Activated T-helper 2 cell treated with anti-CD3 and anti-CD28 coated beads, Interferon-gamma antibody, Interleukin-2, Interleukin-4, amounts not matched to agents 10 μg/mL and 5 μg/mL and 100 μg/mL, durations not matched to agents 14 hours and 24 hours and 36 hours (primary cell): ENCODE measurements around the gene MAP2K2. TPM values are rescaled to one million over a fixed set of nuclear protein-coding genes. Genes with fewer than 3 reads are reported as not detected.
A peak's percentile ranks its signal among the peaks of the same experiment; 100 is the strongest.

ENCODE experiments used
- DNase-seq: peaks from one replicate; pipeline ENCODE4 v3.0.0; 2021; ENCODE audit warnings: low spot score
- H3K27ac Mint-ChIP-seq: one replicate; pipeline ENCODE4 v1.8.0; 2021; ENCODE audit warnings: mixed read lengths
- H3K27me3 Mint-ChIP-seq: one replicate; pipeline ENCODE4 v1.8.0; 2021; ENCODE audit warnings: low read depth, mixed read lengths
- H3K36me3 Mint-ChIP-seq: one replicate; pipeline ENCODE4 v1.8.0; 2021; ENCODE audit warnings: low read depth, mixed read lengths
- H3K4me1 Mint-ChIP-seq: one replicate; pipeline ENCODE4 v1.8.0; 2021; ENCODE audit warnings: low read depth, mixed read lengths
- H3K4me3 Mint-ChIP-seq: one replicate; pipeline ENCODE4 v1.8.0; 2021; ENCODE audit warnings: low read depth, mild to moderate bottlenecking, moderate library complexity, mixed read lengths
- H3K9me3 Mint-ChIP-seq: one replicate; pipeline ENCODE4 v1.8.0; 2021; ENCODE audit warnings: mixed read lengths
- intact Hi-C: fragments of 100-400 bp; cut with micrococcal nuclease; formaldehyde crosslinking; loops from one replicate; pipeline ENCODE4 v1.15.1; 2023
- total RNA-seq: library from RNA; stranded (reverse); gene quantifications from 2 replicates; pipeline ENCODE4 v1.2.3, GENCODE V29; 2022

Gene MAP2K2
- total RNA-seq, 1 donor from 2014 or later, result 131 TPM

DNA sequence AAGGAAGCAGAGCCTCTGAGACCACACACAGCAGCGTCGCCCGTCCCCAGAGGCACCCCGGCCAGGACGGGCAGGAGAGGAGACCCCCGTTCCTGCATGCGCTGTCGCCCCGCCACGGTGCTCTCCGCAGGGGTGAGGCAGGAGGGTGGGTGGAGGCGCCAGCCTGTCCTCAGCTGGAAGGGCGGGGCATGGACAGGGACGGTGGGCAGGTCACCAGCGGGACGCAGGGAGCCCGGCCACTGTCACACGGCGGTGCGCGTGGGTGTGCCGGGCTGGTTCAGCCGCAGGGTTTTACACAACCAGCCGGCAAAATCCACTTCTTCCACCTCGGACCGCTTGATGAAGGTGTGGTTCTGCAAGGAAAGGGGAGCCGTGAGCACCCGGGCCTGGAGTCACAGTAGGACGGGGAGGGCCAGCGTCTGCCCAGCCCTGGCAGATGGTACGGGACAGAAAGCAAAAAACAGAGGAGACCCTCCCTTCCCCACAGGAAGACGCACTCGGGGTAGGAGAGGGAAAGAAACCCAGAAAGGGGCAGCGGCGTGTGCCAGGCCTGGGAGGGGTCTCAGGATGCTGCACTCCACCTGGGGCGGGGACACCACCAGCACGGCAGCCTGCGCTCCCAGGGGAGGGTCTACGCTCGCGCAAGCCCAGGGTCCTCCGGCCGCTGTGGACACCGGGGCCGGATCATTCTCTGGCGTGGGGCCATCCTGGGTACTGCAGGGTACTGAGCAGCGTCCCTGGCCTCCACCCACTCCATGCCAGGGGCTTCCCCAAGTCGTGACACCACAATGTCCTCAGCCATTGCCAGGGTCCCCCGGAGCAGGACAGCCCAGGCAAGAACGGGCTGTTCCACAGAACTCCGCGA lies 33.3 kb downstream of the MAP2K2 start:
- Mint-ChIP-seq H3K4me1 (peaks cover 27% of the 10 kb centered on the region), H3K36me3 (peaks cover 20% of the 10 kb centered on the region), H3K9me3 (no peaks in the 10 kb centered on the region), H3K4me3 (peak overlapping the region; percentile 81), H3K27ac (peak overlapping the region; percentile 94), H3K27me3 (no peaks in the 10 kb centered on the region)
- intact Hi-C loops, result no loop called here
- DNase-seq, result no peak

DNA sequence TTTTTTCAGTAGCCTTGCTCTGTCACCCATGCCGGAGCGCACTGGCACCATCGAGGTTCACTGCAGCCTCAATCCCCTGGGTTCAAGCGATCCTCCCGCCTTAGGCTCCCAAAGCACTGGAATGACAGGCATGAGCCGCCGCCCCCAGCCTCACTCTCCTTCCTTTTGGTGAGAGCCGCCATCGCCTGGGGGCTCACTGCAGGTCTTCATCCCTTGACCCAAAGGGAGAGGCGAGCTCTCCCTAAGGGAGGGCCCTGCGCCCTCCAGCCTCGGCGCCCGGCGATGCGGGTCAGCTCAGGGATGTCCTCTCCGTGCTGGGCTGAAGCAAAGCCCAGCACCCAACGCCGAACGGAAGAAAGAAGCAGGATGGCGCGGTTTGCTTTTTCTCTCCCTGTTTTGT lies 34.0 kb downstream of the MAP2K2 start:
- Mint-ChIP-seq H3K27ac (peak overlapping the region; percentile 94), H3K4me3 (peak overlapping the region; percentile 81), H3K36me3 (peaks cover 16% of the 10 kb centered on the region), H3K27me3 (no peaks in the 10 kb centered on the region), H3K9me3 (no peaks in the 10 kb centered on the region), H3K4me1 (peaks cover 27% of the 10 kb centered on the region)
- DNase-seq, result no peak
- intact Hi-C loops, result loop anchor here (1.0 to 5.0 kb wide), 3 partner anchors 15 to 32 kb away; partner anchors contain the start of genes MAP2K2 and ZBTB7A

DNA sequence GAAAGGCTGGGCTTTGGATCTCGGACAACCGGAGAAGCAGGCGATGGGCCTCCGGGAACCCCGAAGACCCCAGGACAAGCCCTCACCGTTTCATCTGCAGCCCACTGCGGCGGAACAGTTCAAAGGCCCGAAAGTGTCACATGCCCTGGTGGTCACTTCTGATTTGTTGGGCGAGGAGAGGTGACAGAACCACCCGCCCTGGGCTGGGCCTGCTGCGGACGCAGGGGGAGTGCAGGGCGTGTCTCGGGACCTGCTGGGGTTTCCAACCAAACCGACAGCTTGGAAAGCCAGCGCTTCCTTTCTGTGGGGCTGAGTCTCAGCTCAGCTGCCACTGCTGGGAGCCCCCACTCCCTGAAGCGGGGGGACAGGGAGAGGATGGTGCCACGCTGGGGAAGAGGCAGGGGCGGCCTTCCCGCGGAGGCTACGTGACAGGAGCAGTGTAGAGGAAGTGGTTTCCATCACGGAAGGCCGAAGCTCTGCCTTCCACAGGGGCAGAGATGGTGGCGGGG lies 34.5 kb downstream of the MAP2K2 start:
- H3K27ac Mint-ChIP-seq, result peak overlapping the region; percentile 94
- peaks cover 16% of the 10 kb centered on the region for H3K36me3 Mint-ChIP-seq
- peaks cover 27% of the 10 kb centered on the region for H3K4me1 Mint-ChIP-seq
- H3K4me3 Mint-ChIP-seq, result peak overlapping the region; percentile 81
- DNase-seq, result peak; percentile 72
- no peaks in the 10 kb centered on the region for H3K9me3 Mint-ChIP-seq
- intact Hi-C loops, result loop anchor here (1.0 to 5.0 kb wide), 3 partner anchors 15 to 33 kb away; partner anchors contain the start of genes MAP2K2 and ZBTB7A
- no peaks in the 10 kb centered on the region for H3K27me3 Mint-ChIP-seq

DNA sequence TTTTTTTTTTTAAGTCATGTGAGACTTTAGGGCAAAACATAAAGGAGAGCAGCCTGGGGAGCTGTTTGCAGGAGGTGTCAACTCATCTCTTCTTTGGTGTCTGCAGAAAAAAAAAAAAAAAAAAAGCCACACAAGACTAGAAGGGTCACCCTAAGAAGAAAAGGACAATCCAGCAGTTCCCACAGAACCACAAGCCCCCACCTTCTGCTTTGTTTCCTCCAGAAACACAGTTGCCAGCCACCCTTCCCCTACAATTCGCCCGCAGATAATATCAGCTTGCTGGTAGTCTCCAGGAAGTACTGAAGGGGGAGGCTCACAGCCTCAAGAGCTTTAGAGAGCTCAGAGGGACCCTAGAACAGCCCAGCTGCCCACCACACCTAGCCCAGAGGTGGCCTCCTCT lies 34.9 kb downstream of the MAP2K2 start:
- Mint-ChIP-seq H3K27ac (peak overlapping the region; percentile 94), H3K4me3 (peak overlapping the region; percentile 81), H3K9me3 (no peaks in the 10 kb centered on the region), H3K4me1 (peaks cover 29% of the 10 kb centered on the region), H3K27me3 (no peaks in the 10 kb centered on the region), H3K36me3 (peaks cover 16% of the 10 kb centered on the region)
- DNase-seq, result peak; percentile 77
- intact Hi-C loops, result loop anchor here (1.0 to 5.0 kb wide), 3 partner anchors 14 to 33 kb away; partner anchors contain the start of genes MAP2K2 and ZBTB7A

DNA sequence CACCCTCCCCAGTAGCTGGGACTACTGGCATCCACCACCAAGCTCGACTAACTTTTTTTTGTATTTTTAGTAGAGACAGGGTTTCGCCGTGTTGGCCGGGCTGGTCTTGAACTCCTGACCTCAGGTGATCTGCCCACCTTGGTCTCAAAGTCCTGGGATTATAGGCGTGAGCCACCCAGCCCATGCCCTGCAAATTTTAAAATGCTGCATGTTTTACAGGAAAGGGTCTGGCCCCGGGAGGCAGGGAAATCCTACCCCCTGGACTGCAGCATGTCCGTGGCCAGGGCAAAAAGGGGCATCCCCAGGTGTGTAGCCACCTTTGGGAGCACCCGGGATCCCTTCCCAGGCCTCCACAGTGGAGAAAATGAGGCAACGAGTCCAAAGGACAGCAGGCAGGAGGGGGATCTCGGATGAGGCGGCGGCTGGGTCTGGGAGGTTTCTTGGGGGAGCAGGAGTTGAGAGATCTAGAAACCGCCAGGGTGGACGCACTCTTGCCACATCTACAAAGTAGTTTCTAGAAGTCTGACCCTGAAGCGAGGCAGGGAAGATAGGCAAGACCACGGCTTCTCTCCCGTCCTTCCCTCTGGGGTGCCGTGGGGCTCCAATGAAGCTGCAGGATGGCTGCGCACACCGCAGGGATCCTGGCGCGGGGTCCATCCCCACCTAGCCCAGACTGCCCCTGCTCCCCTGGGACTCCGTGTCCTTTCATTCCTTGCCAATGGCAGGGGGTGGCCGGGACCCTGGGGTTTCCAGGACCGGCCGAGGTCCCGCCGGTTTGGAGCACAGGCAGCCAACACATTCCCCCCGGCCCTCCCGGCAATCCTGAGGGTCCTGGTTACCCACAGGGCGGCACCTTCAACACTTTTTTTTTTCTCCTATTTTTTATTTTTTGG lies 35.9 kb downstream of the MAP2K2 start:
- intact Hi-C loops, result loop anchor here (2.0 to 5.0 kb wide), 2 partner anchors 13 to 34 kb away; partner anchors contain the start of gene MAP2K2
- Mint-ChIP-seq H3K27ac (peak overlapping the region; percentile 94), H3K9me3 (no peaks in the 10 kb centered on the region), H3K4me1 (peaks cover 31% of the 10 kb centered on the region), H3K27me3 (no peaks in the 10 kb centered on the region), H3K36me3 (peaks cover 8% of the 10 kb centered on the region), H3K4me3 (peak overlapping the region; percentile 68)
- no peak for DNase-seq

DNA sequence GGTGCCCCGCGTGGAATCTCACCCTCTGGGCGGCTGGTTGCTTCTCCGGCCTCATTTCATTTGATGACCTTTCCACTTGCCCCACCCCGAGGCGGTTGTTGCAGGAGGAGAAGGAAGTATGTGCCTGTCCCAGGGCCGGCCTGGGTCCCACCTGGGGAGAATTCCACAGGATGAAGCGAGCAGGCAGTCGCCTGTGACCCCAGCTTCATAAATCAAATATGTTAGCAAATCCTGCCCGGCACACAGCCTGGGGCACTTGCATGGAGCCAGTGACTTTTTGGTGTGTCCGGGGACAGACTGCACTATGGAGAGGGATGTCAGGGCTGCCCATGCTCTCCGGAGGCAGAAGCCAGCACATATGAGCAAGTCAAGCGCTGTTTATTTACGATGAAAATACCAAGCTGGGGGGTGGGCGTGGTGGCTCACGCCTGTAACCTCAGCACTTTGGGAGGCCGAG lies 37.5 kb downstream of the MAP2K2 start:
- H3K4me3 Mint-ChIP-seq, result peak overlapping the region; percentile 8
- H3K36me3 Mint-ChIP-seq, result peaks cover 7% of the 10 kb centered on the region
- no peaks in the 10 kb centered on the region for H3K27me3 Mint-ChIP-seq
- peak overlapping the region; percentile 63 for H3K27ac Mint-ChIP-seq
- intact Hi-C loops, result loop anchor here (5.0 kb wide), 1 partner anchor 36 kb away; the partner anchor contains the start of gene MAP2K2
- DNase-seq, result no peak
- peaks cover 31% of the 10 kb centered on the region for H3K4me1 Mint-ChIP-seq
- H3K9me3 Mint-ChIP-seq, result no peaks in the 10 kb centered on the region

DNA sequence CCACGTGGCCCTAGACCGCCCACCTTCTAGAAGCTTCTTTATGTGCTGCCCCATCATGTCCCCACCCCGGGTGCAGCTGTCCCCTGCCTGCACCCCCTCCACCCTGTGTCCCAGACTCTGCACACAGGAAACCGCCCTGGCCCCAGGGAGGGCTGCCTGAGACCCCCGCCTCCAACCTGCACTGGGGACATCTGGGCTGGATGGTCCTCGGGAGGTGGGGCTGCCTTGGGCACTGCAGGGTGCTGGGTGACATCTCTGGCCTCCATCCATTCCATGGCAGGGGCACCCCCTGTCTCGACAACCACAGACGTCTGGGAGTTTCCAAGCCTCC lies 39.4 kb downstream of the MAP2K2 start:
- Mint-ChIP-seq H3K27me3 (no peaks in the 10 kb centered on the region), H3K27ac (peak overlapping the region; percentile 78), H3K4me3 (peak overlapping the region; percentile 21), H3K9me3 (no peaks in the 10 kb centered on the region), H3K36me3 (peaks cover under 1% of the 10 kb centered on the region), H3K4me1 (peaks cover 24% of the 10 kb centered on the region)
- DNase-seq, result no peak
- intact Hi-C loops, result no loop called here

DNA sequence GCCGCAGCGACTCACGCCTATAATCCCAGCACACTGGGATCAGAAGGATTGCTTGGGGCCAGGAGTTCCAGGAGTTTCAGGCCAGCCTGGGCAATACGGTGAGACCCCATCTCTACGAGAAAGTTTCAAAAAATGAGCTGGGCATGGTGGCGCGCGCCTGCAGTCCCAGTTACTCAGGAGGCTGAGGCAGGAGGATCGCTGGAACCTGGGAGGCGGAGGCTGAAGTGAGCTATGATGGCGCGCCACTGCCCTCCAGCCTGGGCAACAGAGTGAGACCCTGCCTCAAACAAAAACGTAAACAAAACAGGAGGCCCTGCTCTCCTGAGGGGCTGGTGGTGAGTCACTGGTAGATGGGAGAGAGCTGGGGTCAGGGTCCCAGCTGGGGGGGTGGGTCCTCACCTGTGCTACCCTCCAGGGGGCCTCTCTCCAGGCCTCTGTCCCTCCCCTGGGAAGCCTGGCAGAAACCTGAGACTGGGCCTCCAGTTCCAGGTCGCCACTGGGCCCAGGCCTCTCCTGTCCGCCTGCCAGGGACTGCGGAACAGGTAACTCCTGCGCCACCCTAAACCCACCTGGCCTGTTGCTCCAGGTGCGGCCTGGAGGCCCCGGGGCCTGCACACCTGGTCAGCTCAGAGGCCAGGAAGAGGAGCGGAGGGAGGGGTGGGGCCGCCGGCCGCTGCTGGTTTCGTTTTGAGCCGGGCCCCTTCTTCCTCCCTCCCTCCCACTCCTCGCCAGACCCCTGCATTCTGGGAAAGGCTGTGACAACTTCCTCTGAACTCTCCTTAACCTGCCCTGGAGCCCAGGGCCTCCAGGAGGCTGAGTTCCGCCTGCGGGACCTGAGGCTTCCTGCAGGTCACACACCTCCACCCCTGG lies 40.0 kb downstream of the MAP2K2 start:
- H3K4me3 Mint-ChIP-seq, result peak overlapping the region; percentile 21
- H3K4me1 Mint-ChIP-seq, result peaks cover 18% of the 10 kb centered on the region
- H3K27ac Mint-ChIP-seq, result peak overlapping the region; percentile 78
- DNase-seq, result peak; percentile 38
- intact Hi-C loops, result no loop called here
- no peaks in the 10 kb centered on the region for H3K27me3 Mint-ChIP-seq
- H3K9me3 Mint-ChIP-seq, result no peaks in the 10 kb centered on the region
- H3K36me3 Mint-ChIP-seq, result no peaks in the 10 kb centered on the region

DNA sequence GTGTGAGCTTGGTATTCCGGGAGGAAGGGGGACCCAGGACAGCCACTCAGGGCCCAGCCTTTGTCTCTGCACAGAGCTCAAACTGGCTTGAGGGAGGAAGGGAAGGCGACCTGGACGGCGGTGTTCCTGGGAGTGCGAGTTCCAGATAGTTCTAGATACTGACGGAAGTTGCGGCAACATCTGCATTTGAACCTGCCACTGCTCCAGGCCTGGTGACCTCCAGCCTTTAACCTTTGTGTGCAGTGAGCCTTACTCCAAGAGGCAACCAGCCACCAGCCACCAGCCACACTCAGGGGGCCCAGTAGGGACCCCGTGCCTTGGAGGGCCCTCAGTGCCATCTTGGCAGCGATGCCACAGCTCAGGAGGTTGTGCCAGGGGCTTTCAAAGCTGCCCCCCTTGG lies 41.8 kb downstream of the MAP2K2 start:
- Mint-ChIP-seq H3K27ac (no peak overlapping the region), H3K36me3 (no peaks in the 10 kb centered on the region), H3K9me3 (no peaks in the 10 kb centered on the region), H3K4me3 (no peak overlapping the region), H3K4me1 (peaks cover 22% of the 10 kb centered on the region), H3K27me3 (no peaks in the 10 kb centered on the region)
- intact Hi-C loops, result no loop called here
- DNase-seq, result no peak

DNA sequence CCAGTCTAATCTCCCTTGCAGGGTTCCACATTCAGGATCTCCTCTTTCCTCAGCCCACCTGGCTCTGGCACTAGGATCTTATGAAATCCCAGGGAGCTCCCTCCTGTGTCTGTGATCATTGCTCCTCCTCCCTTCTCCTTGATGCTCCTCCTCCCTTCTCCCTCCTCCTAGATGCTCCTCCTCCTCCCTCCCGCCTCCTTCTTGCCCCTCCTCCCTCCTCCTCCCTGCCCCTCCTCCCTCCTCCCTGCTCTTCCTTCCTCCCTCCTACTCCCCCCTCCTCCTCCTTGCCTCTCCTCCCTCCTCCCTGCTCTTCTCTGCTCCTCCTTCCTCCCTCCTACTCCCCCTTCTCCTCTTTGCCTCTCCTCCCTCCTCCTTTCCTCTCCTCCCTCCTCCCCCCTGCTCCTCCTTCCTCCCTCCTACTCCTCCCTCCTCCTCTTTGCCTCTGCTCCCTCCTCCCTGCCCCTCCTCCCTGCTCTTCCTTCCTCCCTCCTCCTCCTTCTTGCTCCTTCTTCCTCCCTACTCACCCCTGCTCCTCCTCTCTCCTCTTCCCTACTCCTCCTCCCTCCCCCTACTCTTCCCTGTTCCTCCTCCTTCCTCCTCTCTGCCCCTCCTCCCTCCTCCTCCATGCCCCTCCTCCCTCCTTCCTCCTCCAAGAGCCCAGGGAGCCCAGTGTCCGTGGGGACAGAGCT lies 42.3 kb downstream of the MAP2K2 start:
- intact Hi-C loops, result no loop called here
- Mint-ChIP-seq H3K36me3 (no peaks in the 10 kb centered on the region), H3K4me1 (peaks cover 24% of the 10 kb centered on the region), H3K9me3 (no peaks in the 10 kb centered on the region), H3K27ac (no peak overlapping the region), H3K27me3 (no peaks in the 10 kb centered on the region), H3K4me3 (no peak overlapping the region)
- DNase-seq, result no peak

DNA sequence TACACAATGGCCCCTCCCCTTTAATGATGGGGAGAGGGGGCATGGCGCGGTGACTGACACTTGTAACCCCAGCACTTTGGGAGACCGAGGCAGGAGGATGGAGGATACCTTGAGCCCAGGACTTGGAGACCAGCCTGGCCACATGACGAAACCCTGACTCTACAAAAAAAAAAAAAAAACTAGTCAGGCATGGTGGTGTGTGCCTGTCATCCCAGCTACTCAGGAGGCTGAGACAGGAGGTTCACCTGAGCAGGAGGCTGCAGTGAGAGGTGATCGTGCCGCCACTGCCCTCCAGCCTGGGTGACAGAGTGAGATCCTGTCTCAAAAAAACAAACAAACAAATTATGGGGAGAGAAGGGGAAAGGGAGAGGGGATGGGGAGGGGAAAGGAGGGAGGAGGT lies 43.4 kb downstream of the MAP2K2 start:
- no peaks in the 10 kb centered on the region for H3K9me3 Mint-ChIP-seq
- no peak overlapping the region for H3K4me3 Mint-ChIP-seq
- no peaks in the 10 kb centered on the region for H3K36me3 Mint-ChIP-seq
- no peak overlapping the region for H3K27ac Mint-ChIP-seq
- intact Hi-C loops, result no loop called here
- H3K4me1 Mint-ChIP-seq, result peaks cover 21% of the 10 kb centered on the region
- H3K27me3 Mint-ChIP-seq, result no peaks in the 10 kb centered on the region
- no peak for DNase-seq
